ENCODE measurements around the gene BCOR. TPM values are rescaled to one million over a fixed set of nuclear protein-coding genes. Genes with fewer than 3 reads are reported as not detected.

Gene BCOR
- total and polyA plus RNA-seq, 2 donors (not counting 1 experiment from before 2014, with no cell fraction given) = 3.0 to 5.8 TPM

DNA sequence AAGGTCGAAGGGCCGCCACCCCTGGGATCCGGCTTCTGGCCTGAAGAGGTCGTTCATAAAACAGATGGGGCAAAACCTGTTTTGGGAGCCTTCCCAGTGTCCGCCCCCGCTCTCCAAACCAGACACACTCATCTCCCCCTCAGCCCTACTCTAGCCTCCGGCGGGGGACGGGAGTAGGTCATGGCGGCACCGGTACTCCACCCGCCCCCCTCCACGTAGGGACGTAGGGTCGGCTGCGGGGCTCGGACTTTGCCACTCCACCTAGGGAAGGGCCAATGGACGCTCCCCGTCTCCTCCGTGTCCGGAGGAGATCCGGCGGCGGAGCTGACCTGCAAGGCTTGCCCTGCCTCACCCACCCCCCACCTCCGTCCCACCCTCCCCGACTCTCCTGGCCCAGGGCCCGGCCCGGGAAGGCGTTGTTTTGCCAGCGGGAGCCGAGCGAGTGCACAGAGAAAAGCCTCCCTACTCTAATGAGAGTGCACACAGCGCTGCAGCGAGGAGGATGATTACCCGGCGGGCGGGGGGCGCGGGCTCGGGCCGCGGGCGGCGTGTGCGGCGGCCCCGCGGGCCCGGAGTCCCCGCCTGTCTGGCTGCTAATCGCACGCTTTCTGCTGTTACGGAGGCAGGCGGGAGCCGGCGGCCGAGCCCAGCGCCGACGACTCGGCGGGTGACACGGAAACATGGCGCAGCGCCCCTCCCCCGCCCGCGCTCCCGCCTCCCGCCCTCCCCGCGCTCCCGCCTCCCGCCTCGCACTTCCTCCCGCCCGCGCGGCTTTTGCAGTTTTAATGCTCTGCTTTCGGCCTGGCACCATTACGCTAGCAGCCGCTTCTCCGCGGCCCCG is 8.3 kb upstream of the BCOR start:
- H3K4me2 ChIP-seq (ENCODE audit: extremely low read depth, insufficient read depth, low read length) = peak overlapping the region; percentile 80
- DNase-seq (ENCODE audit: low read depth in 2 of 2) = peak in 1 of 2 donors; percentile 54
- peak overlapping the region; percentile 42 for H3K9ac ChIP-seq (ENCODE audit: insufficient read depth, low read length)
- no peak overlapping the region for H2AFZ ChIP-seq (ENCODE audit: low read length)
- no peaks in the 10 kb centered on the region for H4K20me1 ChIP-seq (ENCODE audit: control insufficient read depth, extremely low read depth, insufficient read depth, low read length)
- peak overlapping the region; percentile 51 for H3K27ac ChIP-seq (ENCODE audit: insufficient read depth, low read length)
- H3K4me3 ChIP-seq (replicated peaks in 1 of 4; ENCODE audit: control extremely low read depth in 1 of 4, insufficient read depth in 1 of 4, low read depth in 3 of 4, low read length in 4 of 4) = peak overlapping the region; percentile 26 to 54 (median 31)
- no peaks in the 10 kb centered on the region for H3K79me2 ChIP-seq (ENCODE audit: control insufficient read depth, insufficient read depth, low read length)
- no peaks in the 10 kb centered on the region for H3K27me3 ChIP-seq (ENCODE audit: control insufficient read depth, insufficient read depth, low read length)
- peaks cover 3% of the 10 kb centered on the region for H3K4me1 ChIP-seq (ENCODE audit: control insufficient read depth, extremely low read depth, insufficient read depth, low read length)
- H3K9me3 ChIP-seq (ENCODE audit: control insufficient read depth, insufficient read depth, low read depth, low read length) = no peaks in the 10 kb centered on the region
- TF ChIP-seq EZH2 (IDR thresholded peaks at IDR 0.05; ENCODE audit: low read length, missing control alignments) = no peak
- TF ChIP-seq, protein P1, sequence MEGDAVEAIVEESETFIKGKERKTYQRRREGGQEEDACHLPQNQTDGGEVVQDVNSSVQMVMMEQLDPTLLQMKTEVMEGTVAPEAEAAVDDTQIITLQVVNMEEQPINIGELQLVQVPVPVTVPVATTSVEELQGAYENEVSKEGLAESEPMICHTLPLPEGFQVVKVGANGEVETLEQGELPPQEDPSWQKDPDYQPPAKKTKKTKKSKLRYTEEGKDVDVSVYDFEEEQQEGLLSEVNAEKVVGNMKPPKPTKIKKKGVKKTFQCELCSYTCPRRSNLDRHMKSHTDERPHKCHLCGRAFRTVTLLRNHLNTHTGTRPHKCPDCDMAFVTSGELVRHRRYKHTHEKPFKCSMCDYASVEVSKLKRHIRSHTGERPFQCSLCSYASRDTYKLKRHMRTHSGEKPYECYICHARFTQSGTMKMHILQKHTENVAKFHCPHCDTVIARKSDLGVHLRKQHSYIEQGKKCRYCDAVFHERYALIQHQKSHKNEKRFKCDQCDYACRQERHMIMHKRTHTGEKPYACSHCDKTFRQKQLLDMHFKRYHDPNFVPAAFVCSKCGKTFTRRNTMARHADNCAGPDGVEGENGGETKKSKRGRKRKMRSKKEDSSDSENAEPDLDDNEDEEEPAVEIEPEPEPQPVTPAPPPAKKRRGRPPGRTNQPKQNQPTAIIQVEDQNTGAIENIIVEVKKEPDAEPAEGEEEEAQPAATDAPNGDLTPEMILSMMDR (conservative IDR thresholded peaks at IDR 0.05 in 1 of 2, IDR thresholded peaks at IDR 0.05 in 1 of 2; ENCODE audit: low read depth in 1 of 2, low read length in 2 of 2) = no peak
- H3K36me3 ChIP-seq (ENCODE audit: control insufficient read depth, insufficient read depth, low read length) = no peaks in the 10 kb centered on the region

DNA sequence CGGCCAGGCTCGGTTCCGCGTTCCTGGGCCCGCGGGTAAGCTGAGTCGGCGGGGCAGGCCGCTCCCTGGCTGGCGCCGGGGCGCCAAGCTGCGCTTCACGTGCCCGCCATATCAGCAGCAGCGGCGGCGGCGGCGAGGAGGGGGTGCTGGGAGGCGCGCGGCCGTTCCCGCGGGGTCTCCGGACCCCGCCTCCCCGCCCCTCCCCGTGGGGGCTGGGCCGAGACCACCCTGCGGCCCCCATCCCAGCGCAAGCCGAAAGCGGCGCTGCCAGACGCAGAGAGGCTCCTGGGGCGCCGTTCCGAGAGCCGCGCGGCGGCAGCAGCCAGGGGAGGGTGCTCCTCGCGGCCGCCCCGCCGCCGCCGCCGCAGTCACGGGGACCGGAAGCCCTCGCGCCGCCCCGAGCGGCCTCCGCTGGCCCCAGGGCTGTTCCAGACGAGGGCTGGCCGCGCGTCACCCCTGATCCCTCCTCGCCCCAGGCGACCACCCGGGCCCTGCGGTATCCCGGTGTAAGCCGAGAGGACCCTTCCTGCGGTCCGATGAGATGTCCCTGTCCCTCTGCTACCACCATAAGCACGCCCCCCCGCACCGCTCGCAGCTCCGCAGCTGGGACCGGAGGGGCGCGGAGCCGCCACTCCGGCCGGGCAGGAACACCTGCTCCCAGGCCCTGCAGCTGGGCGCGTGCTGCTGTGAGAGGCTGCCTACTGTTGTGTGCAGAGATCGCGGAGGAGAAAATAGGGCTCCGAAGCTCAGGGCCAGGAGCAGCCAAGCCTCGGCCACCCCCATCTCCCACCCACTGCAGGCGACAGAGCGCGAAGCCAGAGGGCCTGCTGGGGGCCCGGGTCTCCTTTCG is 7.5 kb upstream of the BCOR start:
- no peaks in the 10 kb centered on the region for H3K36me3 ChIP-seq (ENCODE audit: control insufficient read depth, insufficient read depth, low read length)
- no peak for TF ChIP-seq EZH2 (IDR thresholded peaks at IDR 0.05; ENCODE audit: low read length, missing control alignments)
- TF ChIP-seq, protein P1 (conservative IDR thresholded peaks at IDR 0.05 in 1 of 2, IDR thresholded peaks at IDR 0.05 in 1 of 2; ENCODE audit: low read depth in 1 of 2, low read length in 2 of 2) = no peak
- DNase-seq (ENCODE audit: low read depth in 2 of 2) = peak in 1 of 2 donors; percentile 51
- no peaks in the 10 kb centered on the region for H3K79me2 ChIP-seq (ENCODE audit: control insufficient read depth, insufficient read depth, low read length)
- peaks cover 3% of the 10 kb centered on the region for H3K4me1 ChIP-seq (ENCODE audit: control insufficient read depth, extremely low read depth, insufficient read depth, low read length)
- peak overlapping the region; percentile 42 for H3K9ac ChIP-seq (ENCODE audit: insufficient read depth, low read length)
- H3K4me3 ChIP-seq (replicated peaks in 1 of 4; ENCODE audit: control extremely low read depth in 1 of 4, insufficient read depth in 1 of 4, low read depth in 3 of 4, low read length in 4 of 4) = peak overlapping the region; percentile 10 to 54 (median 28)
- H2AFZ ChIP-seq (ENCODE audit: low read length) = no peak overlapping the region
- H3K27ac ChIP-seq (ENCODE audit: insufficient read depth, low read length) = peak overlapping the region; percentile 51
- H3K4me2 ChIP-seq (ENCODE audit: extremely low read depth, insufficient read depth, low read length) = peak overlapping the region; percentile 80
- H3K27me3 ChIP-seq (ENCODE audit: control insufficient read depth, insufficient read depth, low read length) = no peaks in the 10 kb centered on the region
- no peaks in the 10 kb centered on the region for H4K20me1 ChIP-seq (ENCODE audit: control insufficient read depth, extremely low read depth, insufficient read depth, low read length)
- no peaks in the 10 kb centered on the region for H3K9me3 ChIP-seq (ENCODE audit: control insufficient read depth, insufficient read depth, low read depth, low read length)

- Histone ChIP-seq H3K9me3 (ENCODE audit: control insufficient read depth, insufficient read depth, low read depth, low read length) (no peaks in the 10 kb centered on the region), H3K9ac (ENCODE audit: insufficient read depth, low read length) (peak overlapping the region; percentile 42), H3K36me3 (ENCODE audit: control insufficient read depth, insufficient read depth, low read length) (no peaks in the 10 kb centered on the region), H3K4me1 (ENCODE audit: control insufficient read depth, extremely low read depth, insufficient read depth, low read length) (peaks cover 3% of the 10 kb centered on the region), H3K27me3 (ENCODE audit: control insufficient read depth, insufficient read depth, low read length) (no peaks in the 10 kb centered on the region), H3K4me2 (ENCODE audit: extremely low read depth, insufficient read depth, low read length) (peak overlapping the region; percentile 44), H4K20me1 (ENCODE audit: control insufficient read depth, extremely low read depth, insufficient read depth, low read length) (no peaks in the 10 kb centered on the region), H3K4me3 (replicated peaks in 1 of 4; ENCODE audit: control extremely low read depth in 1 of 4, insufficient read depth in 1 of 4, low read depth in 3 of 4, low read length in 4 of 4) (peak overlapping the region in 1 of 4 experiments; percentile 54), H3K27ac (ENCODE audit: insufficient read depth, low read length) (no peak overlapping the region), H2AFZ (ENCODE audit: low read length) (no peak overlapping the region), H3K79me2 (ENCODE audit: control insufficient read depth, insufficient read depth, low read length) (no peaks in the 10 kb centered on the region)
- TF ChIP-seq, protein P1 (conservative IDR thresholded peaks at IDR 0.05 in 1 of 2, IDR thresholded peaks at IDR 0.05 in 1 of 2; ENCODE audit: low read depth in 1 of 2, low read length in 2 of 2) = no peak
- TF ChIP-seq EZH2 (IDR thresholded peaks at IDR 0.05; ENCODE audit: low read length, missing control alignments) = no peak
- peak; percentile 55 to 69 for DNase-seq (ENCODE audit: low read depth in 2 of 2)
Measured at GRCh38 chrX:40104630-40104984, 6.8 kb upstream of the BCOR start.

All from fibroblast of lung (primary cell).